ENCODE results near the gene RELL2. TPM values are rescaled to one million over a fixed set of nuclear protein-coding genes. Genes with fewer than 3 reads are reported as not detected.

The RELL2 gene
- total RNA-seq, 1 experiment from 2014 or later: 3.3 TPM

GRCh38 chr5:141672071-141672840, 35.5 kb downstream of the RELL2 start:
- BruUV-seq (replicated peaks): no TSS peak
- H3K9me3 ChIP-seq (ENCODE audit: insufficient read depth, low read depth): no peaks in the 10 kb centered on the region

GRCh38 chr5:141672841-141673813, 36.3 kb downstream of the RELL2 start:
- no peak for DNase-seq
- Histone ChIP-seq H3K4me1 (replicated peaks; ENCODE audit: insufficient read depth) (no peaks in the 10 kb centered on the region), H2AFZ (no peak overlapping the region), H3K27ac (no peak overlapping the region), H3K4me2 (no peak overlapping the region), H3K79me2 (ENCODE audit: low read depth) (no peaks in the 10 kb centered on the region), H3K9me2 (ENCODE audit: insufficient read depth) (no peaks in the 10 kb centered on the region), H4K20me1 (ENCODE audit: insufficient read depth) (no peaks in the 10 kb centered on the region), H3F3A (ENCODE audit: insufficient read depth, low read depth) (peaks cover 5% of the 10 kb centered on the region), H3K4me3 (no peak overlapping the region), H3K9me3 (ENCODE audit: insufficient read depth, low read depth) (no peaks in the 10 kb centered on the region), H3K36me3 (ENCODE audit: low read depth) (no peaks in the 10 kb centered on the region; the same call in 1 of the 2 replicates), H3K27me3 (ENCODE audit: insufficient read depth, low read depth) (no peaks in the 10 kb centered on the region)
- intact Hi-C loops (cut with micrococcal nuclease; ENCODE audit: unreplicated experiment): no loop called here
- ChIA-PET POLR2A (ENCODE audit: unreplicated experiment) (no interaction called here), CTCF (no interaction called here)
- TF ChIP-seq EZH2 (IDR thresholded peaks at IDR 0.05; ENCODE audit: low read depth) (no peak), CTCF (conservative IDR thresholded peaks at IDR 0.05) (no peak)
- no TSS peak for BruUV-seq (replicated peaks)

More at GRCh38 chr5:141672071-141672840, 35.5 kb downstream of the RELL2 start:
- ChIA-PET POLR2A (ENCODE audit: unreplicated experiment) (no interaction called here), CTCF (no interaction called here)
- no peak overlapping the region for H3K4me2 ChIP-seq
- TF ChIP-seq CTCF (conservative IDR thresholded peaks at IDR 0.05): no peak
- no peak for TF ChIP-seq EZH2 (IDR thresholded peaks at IDR 0.05; ENCODE audit: low read depth)
- peaks cover 5% of the 10 kb centered on the region for H3F3A ChIP-seq (ENCODE audit: insufficient read depth, low read depth)
- no peak for DNase-seq
- H3K4me1 ChIP-seq (replicated peaks; ENCODE audit: insufficient read depth): no peaks in the 10 kb centered on the region
- H3K27ac ChIP-seq: no peak overlapping the region
- no peaks in the 10 kb centered on the region; the same call in 1 of the 2 replicates for H3K36me3 ChIP-seq (ENCODE audit: low read depth)
- no peaks in the 10 kb centered on the region for H3K9me2 ChIP-seq (ENCODE audit: insufficient read depth)
- no peaks in the 10 kb centered on the region for H4K20me1 ChIP-seq (ENCODE audit: insufficient read depth)
- H3K27me3 ChIP-seq (ENCODE audit: insufficient read depth, low read depth): no peaks in the 10 kb centered on the region
- no peaks in the 10 kb centered on the region for H3K79me2 ChIP-seq (ENCODE audit: low read depth)
- no peak overlapping the region for H2AFZ ChIP-seq
- no peak overlapping the region for H3K4me3 ChIP-seq
- intact Hi-C loops (cut with micrococcal nuclease; ENCODE audit: unreplicated experiment): no loop called here

GRCh38 chr5:141674747-141675146, 38.0 kb downstream of the RELL2 start:
- no peak overlapping the region for H2AFZ ChIP-seq
- intact Hi-C loops (cut with micrococcal nuclease; ENCODE audit: unreplicated experiment): no loop called here
- no peaks in the 10 kb centered on the region; the same call in 1 of the 2 replicates for H3K36me3 ChIP-seq (ENCODE audit: low read depth)
- H3K79me2 ChIP-seq (ENCODE audit: low read depth): peaks cover 10% of the 10 kb centered on the region; the same call in 1 of the 2 replicates
- BruUV-seq (replicated peaks): no TSS peak
- no peak overlapping the region for H3K4me3 ChIP-seq
- H3K9me2 ChIP-seq (ENCODE audit: insufficient read depth): no peaks in the 10 kb centered on the region
- CTCF ChIA-PET: no interaction called here
- H3K9me3 ChIP-seq (ENCODE audit: insufficient read depth, low read depth): no peaks in the 10 kb centered on the region
- H4K20me1 ChIP-seq (ENCODE audit: insufficient read depth): no peaks in the 10 kb centered on the region
- DNase-seq: no peak
- POLR2A ChIA-PET (ENCODE audit: unreplicated experiment): no interaction called here
- H3F3A ChIP-seq (ENCODE audit: insufficient read depth, low read depth): peaks cover 5% of the 10 kb centered on the region
- H3K27ac ChIP-seq: no peak overlapping the region
- H3K4me2 ChIP-seq: no peak overlapping the region
- H3K27me3 ChIP-seq (ENCODE audit: insufficient read depth, low read depth): no peaks in the 10 kb centered on the region
- no peaks in the 10 kb centered on the region for H3K4me1 ChIP-seq (replicated peaks; ENCODE audit: insufficient read depth)
- TF ChIP-seq CTCF (conservative IDR thresholded peaks at IDR 0.05) (no peak), EZH2 (IDR thresholded peaks at IDR 0.05; ENCODE audit: low read depth) (no peak)

Measured in PC-9 (cell line).